SU-DHL-6 (cell line): ENCODE results near the gene CCDC92B.

Experiments used
- EZH2phosphoT487 ChIP-seq: fragments of 200-600 bp; sonication (generic), shearing (Covaris generic); conservative IDR thresholded peaks from 2 replicates; pipeline ENCODE4 v1.6.1; 2018; ENCODE audit warnings: mild to moderate bottlenecking, antibody characterized with exemption, low read length, moderate library complexity, mixed read lengths
- TF ChIP-seq, protein P1 (sequence below): fragments of 200-600 bp; sonication (generic); IDR thresholded peaks from one replicate; pipeline ENCODE4 v1.5.1; 2017; ENCODE audit warnings: antibody characterized with exemption, mild to moderate bottlenecking, low read length, moderate library complexity; ENCODE audit not compliant: insufficient read depth, poor library complexity, severe bottlenecking

DNA sequence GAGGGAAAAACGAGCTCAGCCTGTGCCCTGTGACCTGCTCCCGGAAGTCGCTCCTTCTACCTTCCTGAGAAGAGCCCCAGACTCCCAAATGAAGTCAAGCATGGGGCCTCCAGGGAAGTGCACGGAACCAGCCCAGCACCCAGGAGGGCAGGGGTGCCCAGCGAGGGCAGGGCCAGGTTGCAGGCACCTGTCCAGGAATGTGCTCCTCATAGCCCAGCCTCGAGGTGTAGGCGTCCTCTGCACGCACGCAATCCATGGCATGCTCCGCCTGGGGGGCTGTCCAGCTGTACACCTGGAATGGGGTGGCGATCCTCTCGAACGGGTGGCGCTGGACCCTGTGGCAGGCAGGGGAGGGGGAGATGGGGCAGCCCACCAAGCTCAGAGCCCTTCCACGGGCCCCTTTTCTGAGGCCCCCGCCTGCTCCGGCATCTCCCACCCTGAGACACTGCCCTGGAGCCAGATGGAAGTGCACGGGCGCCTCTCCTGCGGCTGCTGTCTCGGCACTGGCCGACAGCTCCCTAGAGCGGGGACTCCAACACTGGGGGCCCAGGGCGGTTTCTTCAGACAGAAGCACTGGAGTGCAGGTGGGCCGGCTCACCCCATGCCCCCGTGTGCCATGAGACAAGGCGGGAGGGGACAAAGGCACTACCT lies 48.8 kb downstream of the CCDC92B start:
- TF ChIP-seq, protein P1, sequence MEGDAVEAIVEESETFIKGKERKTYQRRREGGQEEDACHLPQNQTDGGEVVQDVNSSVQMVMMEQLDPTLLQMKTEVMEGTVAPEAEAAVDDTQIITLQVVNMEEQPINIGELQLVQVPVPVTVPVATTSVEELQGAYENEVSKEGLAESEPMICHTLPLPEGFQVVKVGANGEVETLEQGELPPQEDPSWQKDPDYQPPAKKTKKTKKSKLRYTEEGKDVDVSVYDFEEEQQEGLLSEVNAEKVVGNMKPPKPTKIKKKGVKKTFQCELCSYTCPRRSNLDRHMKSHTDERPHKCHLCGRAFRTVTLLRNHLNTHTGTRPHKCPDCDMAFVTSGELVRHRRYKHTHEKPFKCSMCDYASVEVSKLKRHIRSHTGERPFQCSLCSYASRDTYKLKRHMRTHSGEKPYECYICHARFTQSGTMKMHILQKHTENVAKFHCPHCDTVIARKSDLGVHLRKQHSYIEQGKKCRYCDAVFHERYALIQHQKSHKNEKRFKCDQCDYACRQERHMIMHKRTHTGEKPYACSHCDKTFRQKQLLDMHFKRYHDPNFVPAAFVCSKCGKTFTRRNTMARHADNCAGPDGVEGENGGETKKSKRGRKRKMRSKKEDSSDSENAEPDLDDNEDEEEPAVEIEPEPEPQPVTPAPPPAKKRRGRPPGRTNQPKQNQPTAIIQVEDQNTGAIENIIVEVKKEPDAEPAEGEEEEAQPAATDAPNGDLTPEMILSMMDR: no peak
- no peak for TF ChIP-seq EZH2phosphoT487
